GM13976 (cell line): ENCODE measurements around the gene GPR150.

Experiments
- DNase-seq: peaks from one replicate; pipeline ENCODE4 v3.0.0; 2012; ENCODE audit warnings: low spot score
- CTCF ChIP-seq: IDR thresholded peaks from 2 replicates; pipeline ENCODE4 v1.5.1; 2012; ENCODE audit warnings: borderline replicate concordance, mild to moderate bottlenecking; ENCODE audit not compliant: insufficient read depth; ENCODE audit errors: extremely low read depth, missing control alignments, control extremely low read depth
- in situ Hi-C: fragments of 300-500 bp; cut with MboI; formaldehyde crosslinking; loops from one replicate; pipeline ENCODE4 v1.12.0; 2022; ENCODE audit warnings: low sequenced_read_pairs, mixed read lengths, inconsistent platforms; ENCODE audit not compliant: unreplicated experiment

GPR150 gene

GRCh38 chr5:95649274-95649673 lies 29.4 kb downstream of the GPR150 start:
- TF ChIP-seq CTCF, result no peak
- DNase-seq, result no peak
- in situ Hi-C loops, result no loop called here

DNA sequence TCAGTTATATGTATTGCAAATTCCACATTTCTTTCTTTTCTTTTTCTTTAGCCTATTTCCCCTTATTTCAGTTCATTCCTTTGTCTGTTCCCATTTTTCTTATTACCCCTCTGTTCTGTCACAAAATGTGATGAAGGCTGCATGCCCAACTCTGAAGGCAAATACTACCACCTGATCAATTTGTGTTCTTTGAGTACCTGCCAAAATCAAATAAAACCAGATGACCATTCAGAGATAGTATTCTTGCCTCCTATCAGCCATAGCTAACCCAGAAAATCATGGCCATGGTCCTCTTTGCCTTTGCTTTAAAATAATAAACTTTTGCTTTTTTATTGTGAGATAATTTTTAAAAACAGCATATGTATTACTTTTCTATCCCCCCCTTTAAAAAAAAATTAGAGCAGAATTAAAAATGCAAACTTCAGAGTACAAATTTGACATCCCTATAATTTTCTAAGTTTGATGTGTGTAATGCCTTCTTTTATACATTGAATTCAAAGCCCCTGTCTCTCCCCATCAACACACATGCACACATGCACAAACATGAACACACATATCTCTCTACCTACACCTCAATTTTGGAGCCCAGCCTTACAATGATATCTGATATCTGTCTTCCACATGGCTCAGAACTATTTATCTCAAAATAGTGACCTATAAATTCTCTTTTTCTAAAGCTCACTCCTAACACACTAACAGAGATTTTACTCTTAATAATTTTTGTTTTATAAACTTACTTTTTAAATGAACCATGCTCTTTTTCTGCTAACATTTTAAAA lies 30.1 kb downstream of the GPR150 start:
- TF ChIP-seq CTCF, result no peak
- in situ Hi-C loops, result loop anchor here (25.0 kb wide), 1 partner anchor 687 kb away; no protein-coding TSS in a partner anchor

DNA sequence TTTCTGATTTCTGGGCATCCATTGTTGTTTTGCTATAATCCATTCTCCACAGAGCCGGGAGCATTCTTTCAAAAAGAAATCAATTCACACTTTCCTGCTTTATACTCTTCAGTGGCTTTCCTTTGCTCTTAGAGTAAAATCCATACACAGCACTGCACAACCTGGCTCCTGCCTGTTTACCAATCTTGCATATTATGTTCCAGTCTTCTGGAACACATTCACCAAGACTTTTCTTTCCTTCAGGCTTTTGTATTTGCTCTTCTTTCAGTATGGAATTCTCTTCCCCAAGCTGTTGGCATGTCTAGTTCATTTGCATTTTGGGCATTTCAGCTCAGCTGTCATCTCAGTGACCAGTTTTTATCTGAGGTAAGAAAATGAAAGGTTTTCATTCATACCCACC lies 33.0 kb downstream of the GPR150 start:
- no peak for TF ChIP-seq CTCF
- in situ Hi-C loops, result loop anchor here (25.0 kb wide), 1 partner anchor 684 kb away; no protein-coding TSS in a partner anchor
- DNase-seq, result no peak

More for the DNA sequence above, 30.1 kb downstream of the GPR150 start:
- no peak for DNase-seq

DNA sequence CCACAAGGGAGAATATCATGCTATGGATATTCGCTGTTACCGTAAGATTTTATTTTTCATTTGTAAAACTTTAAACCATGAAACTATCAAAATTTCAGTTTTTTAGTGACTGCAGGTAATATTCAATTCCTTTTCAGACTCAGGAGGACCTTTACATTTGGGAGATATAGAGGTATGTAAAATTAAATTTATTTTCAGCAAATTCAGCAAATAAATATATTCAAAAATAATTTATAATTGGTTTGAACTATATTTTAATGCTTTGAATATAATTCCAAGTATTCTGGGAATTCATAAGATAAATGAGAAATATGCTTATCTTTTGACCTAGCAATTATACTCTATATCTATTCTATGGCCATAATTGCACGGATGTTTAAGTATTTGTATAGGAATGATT lies 34.3 kb downstream of the GPR150 start:
- in situ Hi-C loops, result loop anchor here (25.0 kb wide), 1 partner anchor 683 kb away; no protein-coding TSS in a partner anchor
- no peak for DNase-seq
- TF ChIP-seq CTCF, result no peak

DNA sequence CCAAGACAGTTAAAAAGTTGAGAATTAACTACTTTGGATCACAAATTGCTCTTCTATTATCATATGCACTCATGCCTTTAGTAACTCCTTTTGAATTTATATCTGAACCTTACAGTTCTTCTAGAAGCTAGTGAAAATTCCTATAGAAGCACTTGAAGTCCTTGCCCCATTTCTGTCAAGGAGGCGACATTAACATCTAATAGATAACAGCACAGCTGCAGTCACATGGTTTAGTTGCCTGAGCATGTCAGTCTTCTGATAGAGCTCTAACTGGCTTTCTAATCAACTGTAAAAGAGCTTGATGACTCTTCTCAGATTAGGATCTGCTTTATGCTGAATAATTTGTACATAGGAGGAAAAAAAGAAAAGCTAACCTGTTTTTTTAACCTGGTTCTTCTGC lies 35.7 kb downstream of the GPR150 start:
- in situ Hi-C loops, result loop anchor here (25.0 kb wide), 1 partner anchor 682 kb away; no protein-coding TSS in a partner anchor
- TF ChIP-seq CTCF, result no peak
- no peak for DNase-seq

GRCh38 chr5:95660060-95660459 lies 40.2 kb downstream of the GPR150 start:
- no peak for TF ChIP-seq CTCF
- DNase-seq, result no peak
- in situ Hi-C loops, result loop anchor here (10.0 to 25.0 kb wide), 3 partner anchors 115 to 677 kb away; no protein-coding TSS in a partner anchor

- in situ Hi-C loops, result loop anchor here (10.0 to 25.0 kb wide), 3 partner anchors 112 to 674 kb away; no protein-coding TSS in a partner anchor
- TF ChIP-seq CTCF, result no peak
- DNase-seq, result no peak
Measured at GRCh38 chr5:95662946-95663345, 43.1 kb downstream of the GPR150 start.
